Retina (tissue), 1 donor: ENCODE measurements around the gene OR11G2.
"Not testable (repeated sequence)": the region's sequence is repeated elsewhere in the genome, so short reads cannot be mapped to it uniquely, and the experiment has no call there.

Source experiments
- DNase-seq: peaks from one replicate; pipeline ENCODE4 v3.0.0-alpha.2; 2016

Gene OR11G2

GRCh38 chr14:20228681-20229080 lies 38.0 kb downstream of the OR11G2 start, which contains the start of gene OR11H7:
Gene OR11H7, plus strand, starts transcription at chr14:20228981.
- no peak for DNase-seq

GRCh38 chr14:20235415-20235814 lies 44.7 kb downstream of the OR11G2 start:
- DNase-seq = not testable (repeated sequence)

GRCh38 chr14:20247646-20248246 lies 57.0 kb downstream of the OR11G2 start:
- no peak for DNase-seq
